ENCODE measurements around the gene DUSP7.
A peak's percentile ranks its signal among the peaks of the same experiment; 100 is the strongest.

Gene DUSP7

DNA sequence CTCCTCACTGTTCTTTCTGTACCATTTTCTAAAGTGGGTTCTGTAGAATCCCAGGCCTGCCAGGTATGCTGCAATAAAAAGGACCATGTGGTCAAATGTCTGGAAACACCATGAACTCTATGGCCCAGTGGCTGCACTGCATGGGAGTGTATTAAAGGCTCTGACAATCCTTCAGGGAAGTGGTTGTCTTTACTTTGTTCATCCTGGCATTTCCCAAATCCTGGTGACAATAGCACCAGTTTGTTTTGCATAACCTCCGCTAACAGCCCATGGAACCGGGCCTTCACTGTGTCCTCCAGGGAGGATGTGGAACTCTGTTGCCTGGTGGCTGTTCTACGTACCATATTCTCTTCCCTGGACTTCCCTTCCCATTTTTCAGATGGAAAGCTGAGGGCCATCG, 11.2 kb upstream of the DUSP7 start:
- no peak for DNase-seq (ENCODE audit: low spot score)

DNA sequence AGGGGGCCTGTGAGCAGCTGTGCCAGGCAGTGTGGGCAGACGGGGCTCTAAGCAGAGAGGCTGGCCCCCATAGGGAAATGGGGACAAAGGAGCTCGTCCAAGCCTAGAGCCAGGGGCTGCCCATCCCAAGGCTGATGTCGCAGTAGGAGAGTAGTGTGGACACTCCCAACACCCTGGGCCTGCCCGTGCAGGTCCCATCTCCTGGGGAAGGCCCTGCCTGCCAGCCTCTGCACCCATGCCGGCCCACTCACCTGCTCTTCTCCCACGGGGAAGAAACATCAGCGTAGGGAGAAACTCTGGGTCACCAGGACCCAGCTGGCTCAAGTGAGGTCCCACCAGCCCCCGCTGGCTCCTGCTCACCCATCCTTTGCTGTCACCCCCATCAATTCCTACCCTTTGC, 10.7 kb upstream of the DUSP7 start:
- DNase-seq (ENCODE audit: low spot score) = no peak

DNA sequence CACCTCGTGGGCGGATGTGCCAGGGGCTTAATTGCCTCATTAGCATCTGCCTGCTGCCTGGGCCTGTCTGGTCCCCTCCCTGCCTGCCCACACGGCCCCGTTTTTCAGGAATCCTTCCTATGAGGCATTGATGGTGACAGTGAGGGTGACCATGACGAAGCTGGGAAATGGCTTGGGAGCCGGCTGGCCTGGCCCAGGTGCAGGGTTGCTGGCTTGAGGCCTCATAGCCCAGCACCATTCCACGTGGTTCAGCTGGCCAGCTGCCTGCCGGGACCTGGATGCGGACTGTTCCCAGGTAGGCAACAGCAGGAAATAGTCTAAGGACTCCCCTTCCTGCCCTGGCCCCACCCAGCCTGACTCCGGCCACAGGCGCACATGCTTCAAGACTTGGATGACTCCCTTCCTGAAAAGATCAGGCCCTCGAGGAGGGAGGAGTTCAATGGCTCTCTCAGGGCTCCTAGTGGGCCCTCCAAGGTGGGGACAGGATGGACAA, 8.9 kb upstream of the DUSP7 start:
- DNase-seq (ENCODE audit: low spot score) = no peak

DNA sequence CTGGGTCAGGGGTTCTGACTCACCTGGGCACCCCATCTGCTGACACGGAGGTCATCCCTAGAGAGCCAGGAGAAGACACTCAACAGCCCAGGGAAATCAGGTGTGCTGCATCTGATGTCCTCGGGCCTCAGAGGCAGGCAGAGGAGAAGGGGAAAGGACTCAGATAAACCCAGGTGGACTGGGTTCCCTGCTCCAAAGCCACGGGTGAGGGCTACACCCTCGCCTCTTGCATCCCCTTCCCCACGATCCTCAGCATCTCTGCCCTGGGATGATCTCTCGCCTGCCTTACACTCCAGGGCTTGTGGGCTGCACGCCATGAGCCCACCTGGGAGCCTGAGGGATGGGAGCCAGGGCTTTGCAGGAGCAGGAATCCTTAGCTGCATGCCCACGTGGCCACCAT, 8.2 kb upstream of the DUSP7 start:
- no peak for DNase-seq (ENCODE audit: low spot score)

DNA sequence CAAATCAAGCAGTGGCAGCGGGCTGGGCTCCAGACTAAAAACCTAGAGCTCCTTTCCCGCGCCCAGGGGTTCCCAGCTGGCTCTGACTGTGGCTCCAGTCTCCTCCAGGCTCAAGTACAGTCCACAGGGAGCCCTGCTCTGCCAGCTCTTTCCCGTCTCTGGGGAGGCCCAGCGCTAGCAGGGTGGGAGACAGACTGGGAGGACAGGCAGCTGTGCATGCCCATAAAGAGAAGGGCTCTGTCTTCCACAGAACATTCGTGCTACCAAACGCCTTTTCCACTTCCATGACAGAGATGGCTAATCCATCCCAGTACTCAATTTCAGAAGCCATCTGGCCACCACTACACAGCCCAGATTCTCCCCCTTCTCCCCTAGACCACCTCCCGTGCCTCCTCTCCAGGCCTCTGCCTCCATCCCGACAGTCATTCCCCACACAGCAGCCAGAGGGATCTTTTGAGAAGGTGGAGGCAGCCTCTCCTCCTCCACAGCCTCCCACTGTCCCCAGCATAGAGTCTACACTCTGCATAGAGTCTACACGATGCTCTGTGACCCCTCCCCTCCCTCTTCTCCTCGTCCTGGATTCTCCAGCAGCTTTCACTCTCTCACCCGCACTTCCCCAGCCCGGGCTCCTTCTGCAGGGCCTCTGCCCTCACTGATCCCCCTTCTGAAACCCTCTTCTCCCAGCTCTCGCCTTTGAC, 6.8 kb upstream of the DUSP7 start:
- no peak for DNase-seq (ENCODE audit: low spot score)

DNA sequence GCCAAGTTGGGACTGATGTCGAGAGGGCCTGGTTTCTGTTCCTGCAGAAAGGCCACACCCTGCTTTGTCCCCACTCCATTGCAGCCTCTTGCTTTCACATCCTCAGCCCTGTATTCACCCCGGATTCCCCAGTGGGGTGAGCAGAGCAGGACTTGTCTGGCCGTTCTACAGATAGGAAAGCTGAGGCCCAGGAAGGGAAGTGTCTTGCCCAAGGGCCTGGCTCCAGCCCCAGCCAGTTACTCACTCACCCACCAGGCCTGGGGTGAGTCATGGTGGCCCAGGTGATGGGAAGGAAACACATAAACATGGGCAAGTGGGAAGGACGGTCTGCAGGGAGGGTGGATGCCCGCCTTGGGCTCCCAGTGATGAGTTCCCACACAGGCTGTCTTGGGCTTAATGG, 6.1 kb upstream of the DUSP7 start:
- DNase-seq (ENCODE audit: low spot score) = peak; percentile 80

DNA sequence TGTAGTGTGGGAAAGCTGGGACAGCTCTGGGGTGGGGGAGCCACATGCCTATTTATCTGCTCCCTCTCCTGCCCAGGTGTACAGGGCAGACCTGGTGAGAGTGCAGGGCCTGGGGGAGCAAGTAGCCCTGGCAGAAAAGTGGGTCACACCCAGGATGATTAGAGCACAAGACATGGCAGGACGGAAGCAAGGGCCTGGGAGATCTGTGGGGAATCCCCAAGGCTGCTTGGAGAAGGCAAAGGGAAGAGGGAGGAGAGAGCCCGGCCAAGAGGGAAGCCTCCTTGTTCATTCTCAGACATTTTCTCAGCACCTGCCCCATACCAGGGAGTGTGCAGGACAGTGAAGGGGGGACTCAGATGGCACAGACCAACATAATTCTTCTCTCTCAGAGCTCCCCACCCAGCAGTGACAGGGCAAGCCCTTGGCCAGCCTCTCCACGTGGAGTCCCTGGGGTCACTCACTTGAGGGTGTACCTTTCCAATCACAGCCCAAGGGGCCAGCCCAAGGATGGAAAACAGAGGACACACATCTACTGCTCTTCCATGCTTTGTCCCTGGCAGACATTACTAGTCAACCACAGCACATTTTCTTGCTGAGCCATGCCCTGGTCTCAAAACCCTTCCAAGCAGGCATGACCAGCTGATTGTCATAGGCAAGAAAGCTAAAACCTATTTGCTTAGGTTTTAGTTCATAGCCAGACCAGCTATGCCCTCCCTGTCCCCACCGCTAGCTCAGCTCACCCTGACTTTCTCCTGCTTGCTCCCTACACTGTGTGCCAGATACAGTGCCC, 4.9 kb upstream of the DUSP7 start:
- DNase-seq (ENCODE audit: low spot score) = no peak

GRCh38 chr3:52059781-52060180, 3.4 kb upstream of the DUSP7 start:
- no peak for DNase-seq (ENCODE audit: low spot score)

GRCh38 chr3:52057812-52058495, 1.6 kb upstream of the DUSP7 start:
- DNase-seq (ENCODE audit: low spot score) = no peak

GRCh38 chr3:52056968-52057811, 819 bp upstream of the DUSP7 start:
- peak; percentile 100 for DNase-seq (ENCODE audit: low spot score)

DNA sequence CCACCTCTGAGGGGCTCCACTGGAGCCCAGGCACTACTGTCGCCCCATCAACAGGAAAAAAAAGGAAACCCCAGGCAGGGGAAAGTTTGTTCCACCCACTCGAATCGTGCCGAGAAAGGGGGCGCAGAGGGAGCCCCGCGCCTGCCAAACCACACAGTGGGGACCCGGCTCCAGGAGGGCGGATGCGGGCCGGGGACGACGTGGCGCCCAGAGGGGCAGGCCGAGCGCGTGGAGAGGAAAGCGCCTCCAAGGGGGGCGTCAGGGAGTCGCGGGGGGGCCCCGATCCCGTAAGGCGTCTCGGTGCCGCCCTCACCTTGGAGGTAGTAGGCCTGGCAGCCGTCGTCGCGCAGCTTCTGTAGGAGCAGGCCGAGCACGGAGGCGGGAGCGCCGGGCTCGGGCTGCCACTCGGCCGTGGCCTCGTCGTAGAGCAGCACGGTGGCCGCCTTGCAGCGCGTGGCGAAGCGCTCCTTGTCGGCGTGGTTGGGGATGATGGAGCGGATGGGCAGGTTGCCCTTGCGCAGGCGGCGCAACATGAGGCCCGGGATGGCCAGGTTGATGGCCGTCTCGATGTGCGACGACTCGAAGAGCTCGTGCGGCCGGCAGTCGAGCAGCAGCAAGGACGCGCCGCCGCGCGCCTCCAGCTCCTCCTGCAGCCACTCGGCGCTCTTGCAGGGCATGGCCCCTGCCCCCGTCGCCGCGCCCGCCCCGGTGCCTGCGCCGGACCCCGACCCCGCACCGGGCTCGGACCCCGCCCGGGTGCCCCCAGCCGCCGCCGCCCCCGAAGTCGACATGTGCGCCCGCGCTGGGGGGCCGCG, 627 bp downstream of the DUSP7 start:
- DNase-seq (ENCODE audit: low spot score) = peak; percentile 58

- DNase-seq (ENCODE audit: low spot score) = peak; percentile 78
Observed at GRCh38 chr3:52054661-52055511, 1.5 kb downstream of the DUSP7 start.

DNA sequence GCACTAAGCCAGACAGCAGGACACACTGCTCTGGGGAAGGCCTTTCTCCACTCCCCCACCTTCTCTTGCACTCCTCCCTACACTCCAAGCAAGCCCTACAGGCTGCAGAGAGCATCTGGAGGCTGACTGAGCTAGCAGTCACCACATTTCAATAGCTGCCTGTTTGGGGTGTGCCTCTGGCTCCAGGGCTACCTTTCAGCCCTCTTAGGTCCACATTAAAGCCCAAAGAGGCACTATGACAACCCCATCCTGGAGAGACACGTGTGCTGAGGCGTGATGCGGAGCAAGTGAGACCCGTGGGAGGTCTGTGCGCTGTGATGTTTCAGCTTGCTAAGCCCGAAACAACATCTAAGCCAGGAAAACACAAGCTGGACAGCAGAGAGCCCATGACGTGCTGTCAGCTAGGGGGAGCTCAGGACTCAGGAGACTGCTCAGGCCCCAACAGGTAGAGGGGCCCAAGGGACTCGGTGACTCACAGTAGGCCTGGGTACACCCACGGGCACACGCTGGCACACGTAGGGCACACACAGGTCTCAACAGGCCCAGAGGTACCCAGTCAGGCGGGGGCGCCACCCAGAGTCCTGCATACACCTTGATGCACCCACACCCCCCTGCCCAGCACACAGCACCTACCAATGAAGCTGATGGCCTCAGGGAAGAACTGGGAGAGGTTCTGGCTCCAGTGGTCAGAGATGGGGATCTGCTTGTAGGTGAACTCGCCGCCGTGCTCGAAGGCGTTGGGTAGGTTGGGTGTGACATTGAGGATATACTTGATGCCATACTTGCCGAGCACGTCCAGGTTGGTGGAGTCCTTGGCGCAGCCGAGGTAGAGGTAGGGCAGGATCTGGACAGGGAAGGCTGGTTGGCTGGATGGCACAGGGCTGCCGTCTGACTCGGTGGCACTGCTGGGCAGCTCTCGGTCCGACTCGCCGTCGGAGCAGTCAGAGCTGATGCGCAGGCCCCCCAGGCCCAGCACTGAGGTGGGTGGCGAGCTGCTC, 2.8 kb downstream of the DUSP7 start:
- DNase-seq (ENCODE audit: low spot score) = peak; percentile 36

GRCh38 chr3:52052831-52053306, 3.5 kb downstream of the DUSP7 start:
- peak; percentile 87 for DNase-seq (ENCODE audit: low spot score)

DNA sequence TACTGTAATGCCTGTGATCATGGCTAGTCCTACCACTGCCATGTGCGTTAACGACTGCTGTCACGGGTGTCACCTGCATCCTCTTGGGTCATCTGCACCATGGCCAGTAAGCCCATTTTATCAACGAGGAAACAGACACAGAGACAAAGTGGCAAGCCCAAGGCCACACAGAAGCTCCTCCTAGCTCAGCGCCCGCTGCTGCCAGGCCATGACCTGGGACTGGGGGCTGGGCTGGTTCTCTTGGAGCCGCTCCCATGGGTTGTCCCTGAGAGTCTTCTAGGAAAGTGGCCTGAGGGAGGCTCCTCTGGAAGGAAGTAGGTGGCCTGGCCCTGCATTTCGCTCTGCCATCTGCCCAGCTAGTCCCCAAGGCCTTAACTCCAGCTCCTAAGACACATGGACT, 4.9 kb downstream of the DUSP7 start:
- DNase-seq (ENCODE audit: low spot score) = no peak

DNA sequence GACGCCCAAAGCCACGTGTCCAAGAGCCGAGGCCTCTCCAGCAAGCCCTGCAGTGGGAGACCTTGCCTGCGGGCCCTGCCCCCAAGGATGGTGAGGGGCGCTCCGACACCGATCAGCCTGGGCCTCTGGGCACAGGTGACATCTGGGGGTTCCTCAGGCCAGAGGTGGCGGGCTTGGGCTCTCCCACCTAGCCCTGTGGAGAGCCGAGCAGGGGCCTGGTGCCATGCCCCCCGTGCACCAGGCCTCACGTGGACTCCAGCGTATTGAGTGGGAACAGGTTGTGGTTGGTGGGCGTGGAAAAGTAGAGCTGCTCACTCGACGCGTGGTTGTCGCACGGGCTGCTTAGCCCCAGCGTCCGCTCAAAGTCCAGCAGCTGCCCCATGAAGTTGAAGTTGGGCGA, 5.8 kb downstream of the DUSP7 start:
- DNase-seq (ENCODE audit: low spot score) = no peak

- no peak for DNase-seq (ENCODE audit: low spot score)
Observed at GRCh38 chr3:52049503-52049902, 6.9 kb downstream of the DUSP7 start.

DNA sequence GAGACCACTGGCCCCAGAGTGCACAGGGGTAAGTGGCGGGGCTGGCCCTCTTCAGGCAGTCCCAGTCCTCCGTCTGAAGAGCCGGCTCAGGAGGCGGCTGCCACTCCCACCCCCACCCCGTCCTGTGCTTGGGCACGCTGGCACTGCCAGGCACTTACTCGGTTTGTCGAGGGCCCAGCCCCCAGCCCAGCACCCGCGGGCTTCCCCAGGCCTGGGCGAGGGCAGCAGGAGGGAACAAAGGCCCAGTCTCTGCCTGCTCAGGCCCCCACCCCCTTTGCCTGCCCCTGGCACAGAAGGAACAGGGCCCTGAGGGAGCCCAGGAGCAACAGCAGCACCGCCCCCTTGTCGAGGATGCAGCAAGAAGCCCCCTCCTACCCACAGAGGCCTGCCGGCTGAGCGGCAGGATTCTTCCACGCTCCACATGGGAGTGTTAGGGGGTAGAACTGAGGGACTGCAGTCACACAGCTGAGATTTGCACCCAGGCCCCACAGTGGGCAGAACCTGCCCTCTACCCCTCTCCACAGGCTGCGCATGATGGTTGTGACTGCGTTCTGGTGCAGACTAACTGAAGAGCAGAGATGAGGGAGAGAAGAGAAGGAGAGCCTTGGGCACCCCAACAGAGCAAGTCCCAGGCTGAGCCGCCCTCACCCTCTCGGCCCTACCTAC, 8.9 kb downstream of the DUSP7 start:
- DNase-seq (ENCODE audit: low spot score) = no peak
